HAP-1 (cell line): ENCODE results near the gene SKIL.

ENCODE experiments used
- DNase-seq, 2 experiments: peaks; one replicate each; pipeline ENCODE4 v3.0.0-alpha.2; 2016 to 2020; ENCODE audit warnings: low spot score in 2 of 2
- H3K27me3 ChIP-seq: fragments of 250-450 bp; sonication (Bioruptor Pico); 2 replicates; pipeline ENCODE4 v1.5.1; 2020; ENCODE audit warnings: low read depth, mild to moderate bottlenecking, moderate library complexity
- H3K36me3 ChIP-seq: fragments of 250-450 bp; sonication (Bioruptor Pico); replicated peaks from 2 replicates; pipeline ENCODE4 v1.5.1; 2020; ENCODE audit warnings: mild to moderate bottlenecking
- H3K4me1 ChIP-seq: fragments of 250-450 bp; sonication (Bioruptor Pico); 2 replicates; pipeline ENCODE4 v1.5.1; 2020; ENCODE audit warnings: mild to moderate bottlenecking
- H3K4me3 ChIP-seq: fragments of 250-450 bp; sonication (Bioruptor Pico); 2 replicates; pipeline ENCODE4 v1.5.1; 2020; ENCODE audit warnings: mild to moderate bottlenecking, moderate library complexity
- H3K9me3 ChIP-seq: fragments of 250-450 bp; sonication (Bioruptor Pico); 2 replicates; pipeline ENCODE4 v1.5.1; 2020; ENCODE audit warnings: mild to moderate bottlenecking, moderate library complexity
- in situ Hi-C: fragments of 300-500 bp; cut with MboI; formaldehyde crosslinking; loops from 3 replicates; pipeline ENCODE4 v1.14.3; 2020; ENCODE audit warnings: low sequenced_read_pairs, inconsistent platforms, mixed read lengths

Gene SKIL

DNA sequence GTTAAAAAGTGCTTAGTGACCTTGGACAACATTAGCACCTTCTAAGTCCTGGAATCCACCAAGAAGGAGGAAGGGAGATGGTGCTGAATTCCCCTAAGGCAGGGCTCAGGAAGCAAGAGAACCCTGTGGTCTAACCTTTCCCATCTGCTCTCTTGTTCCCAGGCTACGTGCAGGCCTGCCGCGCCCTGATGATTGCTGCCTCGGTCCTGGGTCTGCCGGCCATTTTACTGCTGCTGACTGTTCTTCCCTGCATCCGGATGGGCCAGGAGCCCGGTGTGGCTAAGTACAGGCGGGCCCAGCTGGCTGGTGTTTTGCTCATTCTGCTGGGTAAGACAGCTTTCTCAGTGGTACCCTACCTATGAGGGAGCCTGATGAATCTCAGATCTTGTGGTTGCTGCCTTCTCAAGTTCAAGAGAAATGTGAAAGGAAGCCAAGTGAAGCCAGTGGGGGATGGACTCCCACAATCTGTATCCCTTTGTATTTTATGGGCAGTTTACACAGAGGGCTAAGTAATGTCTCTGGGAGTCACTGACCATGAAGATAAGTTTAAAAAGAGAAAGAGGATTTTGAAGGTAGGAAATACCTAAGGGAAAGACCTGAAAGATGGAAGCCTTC lies 65.6 kb downstream of the SKIL start:
- no peaks in the 10 kb centered on the region for H3K27me3 ChIP-seq
- in situ Hi-C loops = loop anchor here (25.0 kb wide), 1 partner anchor 264 kb away; no protein-coding TSS in a partner anchor
- no peak for DNase-seq
- H3K4me3 ChIP-seq = no peak overlapping the region
- peaks cover 4% of the 10 kb centered on the region; the same call in 1 of the 2 replicates for H3K4me1 ChIP-seq
- H3K9me3 ChIP-seq = no peaks in the 10 kb centered on the region
- no peaks in the 10 kb centered on the region for H3K36me3 ChIP-seq

DNA sequence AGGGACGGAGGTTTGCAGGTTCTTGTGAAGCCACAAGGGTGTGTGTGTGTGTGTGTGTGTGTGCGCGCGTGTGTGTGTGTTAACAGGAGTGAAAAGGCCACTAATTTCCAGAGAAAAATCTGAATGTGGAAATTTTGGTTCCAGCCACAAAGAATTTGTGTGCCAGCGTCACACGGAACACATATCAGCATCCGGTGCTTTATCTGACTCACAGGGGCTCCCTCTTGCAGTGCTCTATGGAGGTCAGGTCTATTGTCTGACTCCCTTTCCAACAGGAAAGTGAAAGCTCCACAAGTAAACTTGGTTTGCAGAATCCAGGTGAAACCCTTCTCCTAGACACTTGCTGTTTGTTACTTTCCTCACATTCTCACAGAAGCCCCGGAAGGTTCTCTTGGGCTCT lies 67.4 kb downstream of the SKIL start:
- no peaks in the 10 kb centered on the region for H3K36me3 ChIP-seq
- no peaks in the 10 kb centered on the region for H3K27me3 ChIP-seq
- no peak for DNase-seq
- in situ Hi-C loops = loop anchor here (25.0 kb wide), 1 partner anchor 262 kb away; no protein-coding TSS in a partner anchor
- H3K4me3 ChIP-seq = no peak overlapping the region
- no peaks in the 10 kb centered on the region for H3K9me3 ChIP-seq
- 0 out of 2 replicates have a peak, but pooled peaks cover under 1% of the 10 kb centered on the region for H3K4me1 ChIP-seq

DNA sequence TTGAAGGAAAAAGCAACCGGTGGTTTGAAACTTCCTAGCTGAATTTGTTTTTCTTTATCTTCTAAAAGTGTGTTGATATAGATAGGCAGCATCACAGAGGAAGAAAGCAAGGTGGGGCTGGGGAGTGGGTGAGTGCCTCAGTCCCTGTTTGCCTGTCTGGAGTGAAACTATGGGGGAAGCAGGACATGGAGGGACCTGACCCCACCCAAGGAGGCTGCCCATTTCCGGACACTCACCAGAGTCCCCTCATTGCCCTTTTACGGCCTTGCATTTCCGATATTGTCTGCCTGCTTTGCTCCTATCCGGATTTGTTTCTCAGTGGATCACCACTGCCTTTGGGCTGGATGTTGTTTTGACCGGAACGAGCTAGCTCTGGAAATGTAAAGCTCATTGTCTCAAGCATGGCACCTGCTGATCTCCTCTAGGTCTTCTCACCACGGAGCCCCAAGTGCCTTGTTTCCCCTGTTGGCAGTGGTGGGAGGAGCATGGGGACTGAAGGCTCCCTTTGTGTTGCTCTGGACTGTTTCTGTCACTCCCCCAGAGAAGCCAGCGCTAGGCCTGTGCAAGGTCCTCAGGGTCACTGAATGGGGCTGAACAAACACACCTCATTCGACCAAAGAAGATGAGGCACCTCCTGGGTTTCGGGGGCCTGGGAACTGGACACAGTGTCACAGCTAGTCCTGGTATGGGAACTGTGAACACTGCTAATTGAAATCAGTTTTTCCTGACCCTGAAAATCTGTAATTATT lies 68.2 kb downstream of the SKIL start:
- H3K4me1 ChIP-seq = no peaks in the 10 kb centered on the region
- peak in 1 of 2 experiments; percentile 16 for DNase-seq
- H3K27me3 ChIP-seq = no peaks in the 10 kb centered on the region
- H3K36me3 ChIP-seq = no peaks in the 10 kb centered on the region
- in situ Hi-C loops = no loop called here
- H3K4me3 ChIP-seq = no peak overlapping the region
- H3K9me3 ChIP-seq = no peaks in the 10 kb centered on the region

DNA sequence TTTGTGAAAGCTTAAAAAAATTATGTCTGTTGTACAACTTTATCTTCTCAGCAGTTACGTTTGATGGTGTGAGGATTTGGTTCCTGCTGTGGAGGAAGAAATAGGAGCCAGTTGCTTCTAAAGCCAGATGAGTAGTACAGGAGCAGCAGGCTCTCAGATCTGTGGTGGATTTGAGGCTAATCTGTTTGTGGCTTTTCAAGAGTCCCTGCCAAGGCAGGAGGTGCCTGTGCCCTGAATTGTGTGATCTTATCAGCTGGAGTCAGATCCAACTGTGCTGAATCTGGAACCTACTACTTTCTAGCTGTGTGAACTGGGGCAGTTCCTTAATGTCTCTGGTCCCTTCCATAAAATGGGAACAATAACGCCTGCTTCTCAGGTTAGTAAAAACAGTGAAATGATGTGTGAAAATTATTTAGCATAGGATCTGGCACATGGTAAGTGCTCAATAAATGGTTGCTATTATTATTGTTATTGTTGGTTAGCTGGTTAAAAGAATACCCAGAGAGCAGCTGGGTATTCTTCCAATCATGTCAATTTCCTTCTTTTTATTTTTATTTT lies 68.8 kb downstream of the SKIL start:
- no peak overlapping the region for H3K4me3 ChIP-seq

DNA sequence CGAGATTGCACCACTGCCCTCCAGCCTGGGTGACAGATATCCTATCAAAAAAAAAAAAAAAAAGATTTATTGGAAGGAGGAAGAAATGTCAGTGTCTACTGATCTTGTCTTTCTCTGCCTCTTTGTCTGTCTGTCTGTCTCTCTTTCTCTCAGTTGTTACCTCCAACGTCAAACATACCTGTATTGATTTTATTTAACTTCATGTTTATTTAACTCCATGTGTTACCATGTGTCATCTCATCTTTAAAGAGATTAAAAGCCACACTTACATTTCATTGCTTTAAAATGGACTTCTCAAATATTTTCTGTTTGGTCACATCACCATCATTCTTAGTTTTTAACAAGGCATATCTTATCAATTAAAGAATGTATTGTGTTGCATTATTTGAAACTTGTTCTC lies 70.6 kb downstream of the SKIL start:
- Histone ChIP-seq H3K4me1 (no peaks in the 10 kb centered on the region), H3K4me3 (no peak overlapping the region), H3K36me3 (no peaks in the 10 kb centered on the region), H3K9me3 (no peaks in the 10 kb centered on the region), H3K27me3 (no peaks in the 10 kb centered on the region)
- DNase-seq = no peak
- in situ Hi-C loops = no loop called here

More for the DNA sequence above, 68.8 kb downstream of the SKIL start:
- Histone ChIP-seq H3K9me3 (no peaks in the 10 kb centered on the region), H3K36me3 (no peaks in the 10 kb centered on the region), H3K4me1 (no peaks in the 10 kb centered on the region), H3K27me3 (no peaks in the 10 kb centered on the region)
- DNase-seq = no peak
- in situ Hi-C loops = no loop called here

DNA sequence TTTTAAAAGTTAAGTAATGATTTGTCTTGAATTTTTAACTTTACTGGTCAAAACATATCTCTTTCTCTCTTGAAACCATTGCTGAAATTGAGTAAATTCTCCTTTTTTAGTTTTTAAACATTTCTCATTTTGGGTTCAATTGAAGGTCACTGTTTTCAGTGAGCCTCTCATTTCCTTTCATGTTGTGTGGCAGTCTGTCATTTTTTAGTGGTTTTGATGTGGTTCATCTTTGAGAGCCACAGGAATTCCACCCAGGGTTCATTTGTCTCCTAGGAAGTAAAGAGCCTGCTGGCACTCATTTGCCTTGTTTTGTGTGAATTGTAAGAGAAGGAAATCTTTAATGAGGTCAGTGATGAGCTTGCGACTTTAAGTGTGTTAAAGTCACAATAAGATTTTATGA lies 71.5 kb downstream of the SKIL start:
- no peak for DNase-seq
- in situ Hi-C loops = no loop called here

DNA sequence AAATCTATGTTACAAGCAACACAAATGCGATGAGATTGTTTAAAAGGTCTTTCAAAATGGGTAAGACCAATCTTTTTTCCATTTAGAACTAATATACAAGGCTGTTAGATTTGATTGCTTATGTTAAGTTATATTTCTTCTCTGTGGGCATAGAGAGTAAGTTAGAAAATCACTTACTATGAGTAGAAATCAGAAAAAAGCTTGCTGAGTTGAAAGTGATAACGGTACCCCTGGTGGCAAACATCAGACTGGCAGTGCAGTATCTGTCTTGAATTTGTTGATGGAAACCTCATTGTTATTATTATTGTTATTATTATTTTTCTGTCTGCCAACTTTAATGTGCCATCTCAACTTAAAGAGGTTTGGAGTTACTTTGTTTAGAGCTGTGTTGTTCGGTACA lies 73.5 kb downstream of the SKIL start:
- in situ Hi-C loops = no loop called here
- Histone ChIP-seq H3K4me3 (no peak overlapping the region), H3K27me3 (no peaks in the 10 kb centered on the region), H3K9me3 (no peaks in the 10 kb centered on the region), H3K36me3 (no peaks in the 10 kb centered on the region), H3K4me1 (no peaks in the 10 kb centered on the region)
- DNase-seq = no peak

More for the DNA sequence above, 71.5 kb downstream of the SKIL start:
- no peak overlapping the region for H3K4me3 ChIP-seq
- no peaks in the 10 kb centered on the region for H3K4me1 ChIP-seq
- no peaks in the 10 kb centered on the region for H3K27me3 ChIP-seq
- no peaks in the 10 kb centered on the region for H3K36me3 ChIP-seq
- H3K9me3 ChIP-seq = no peaks in the 10 kb centered on the region

DNA sequence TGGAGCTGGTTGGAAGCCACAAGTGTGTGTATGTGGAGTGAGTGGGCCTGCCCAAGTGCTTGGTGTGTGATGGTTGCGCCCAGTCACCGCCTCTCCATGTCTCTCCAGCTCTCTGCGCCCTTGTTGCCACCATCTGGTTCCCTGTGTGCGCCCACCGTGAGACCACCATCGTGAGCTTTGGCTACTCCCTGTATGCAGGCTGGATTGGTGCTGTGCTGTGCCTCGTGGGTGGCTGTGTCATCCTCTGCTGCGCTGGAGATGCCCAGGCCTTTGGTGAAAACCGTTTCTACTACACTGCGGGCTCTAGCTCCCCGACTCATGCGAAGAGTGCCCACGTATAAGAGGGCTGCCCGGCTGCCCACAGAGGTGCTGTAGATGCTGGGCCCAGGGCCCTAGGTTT lies 74.9 kb downstream of the SKIL start:
- no peak for DNase-seq
- Histone ChIP-seq H3K27me3 (no peaks in the 10 kb centered on the region), H3K36me3 (no peaks in the 10 kb centered on the region), H3K4me1 (no peaks in the 10 kb centered on the region), H3K9me3 (no peaks in the 10 kb centered on the region), H3K4me3 (no peak overlapping the region)
- in situ Hi-C loops = no loop called here

DNA sequence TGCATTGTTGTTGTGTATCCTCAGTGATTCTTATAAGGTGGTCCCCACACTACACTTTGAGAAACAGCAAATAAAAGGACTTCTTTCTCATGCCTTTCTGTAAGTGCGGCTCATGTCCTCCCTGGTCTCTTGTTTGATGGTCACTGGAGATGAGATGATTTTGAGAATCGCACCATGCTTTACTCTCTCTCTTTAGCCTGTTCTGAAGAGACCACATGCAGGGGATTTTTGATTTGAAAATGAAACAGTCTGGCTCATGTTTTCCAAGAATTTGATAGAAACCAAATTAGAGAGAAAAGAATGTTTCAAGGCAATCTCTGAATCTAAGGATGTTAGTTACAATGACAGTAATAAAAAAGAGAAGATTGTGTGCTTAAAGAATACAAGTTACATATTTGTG lies 79.2 kb downstream of the SKIL start:
- no peaks in the 10 kb centered on the region for H3K9me3 ChIP-seq
- in situ Hi-C loops = no loop called here
- no peaks in the 10 kb centered on the region for H3K36me3 ChIP-seq
- DNase-seq = no peak
- no peaks in the 10 kb centered on the region for H3K27me3 ChIP-seq
- no peak overlapping the region for H3K4me3 ChIP-seq
- no peaks in the 10 kb centered on the region for H3K4me1 ChIP-seq

DNA sequence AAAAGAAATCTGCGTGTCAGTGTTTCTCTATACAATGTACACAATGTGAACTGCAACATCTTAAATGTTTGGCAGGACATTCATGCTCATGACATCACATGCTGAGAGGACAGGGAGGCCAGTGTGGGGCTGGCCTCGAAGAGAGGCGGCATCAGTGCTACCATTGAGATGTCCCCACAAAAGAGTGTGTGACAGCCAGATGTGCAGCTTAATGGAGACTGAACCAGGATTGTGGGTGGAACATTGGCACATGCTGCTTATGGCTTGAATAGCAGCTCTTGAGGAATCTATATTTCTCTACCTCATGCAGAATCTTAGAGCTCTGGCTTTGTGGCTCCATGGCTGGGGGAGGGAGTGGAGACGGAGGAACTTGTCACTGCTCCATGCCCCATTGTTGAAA lies 79.7 kb downstream of the SKIL start:
- Histone ChIP-seq H3K4me3 (no peak overlapping the region), H3K9me3 (no peaks in the 10 kb centered on the region), H3K4me1 (no peaks in the 10 kb centered on the region), H3K27me3 (no peaks in the 10 kb centered on the region), H3K36me3 (no peaks in the 10 kb centered on the region)
- in situ Hi-C loops = no loop called here
- no peak for DNase-seq

DNA sequence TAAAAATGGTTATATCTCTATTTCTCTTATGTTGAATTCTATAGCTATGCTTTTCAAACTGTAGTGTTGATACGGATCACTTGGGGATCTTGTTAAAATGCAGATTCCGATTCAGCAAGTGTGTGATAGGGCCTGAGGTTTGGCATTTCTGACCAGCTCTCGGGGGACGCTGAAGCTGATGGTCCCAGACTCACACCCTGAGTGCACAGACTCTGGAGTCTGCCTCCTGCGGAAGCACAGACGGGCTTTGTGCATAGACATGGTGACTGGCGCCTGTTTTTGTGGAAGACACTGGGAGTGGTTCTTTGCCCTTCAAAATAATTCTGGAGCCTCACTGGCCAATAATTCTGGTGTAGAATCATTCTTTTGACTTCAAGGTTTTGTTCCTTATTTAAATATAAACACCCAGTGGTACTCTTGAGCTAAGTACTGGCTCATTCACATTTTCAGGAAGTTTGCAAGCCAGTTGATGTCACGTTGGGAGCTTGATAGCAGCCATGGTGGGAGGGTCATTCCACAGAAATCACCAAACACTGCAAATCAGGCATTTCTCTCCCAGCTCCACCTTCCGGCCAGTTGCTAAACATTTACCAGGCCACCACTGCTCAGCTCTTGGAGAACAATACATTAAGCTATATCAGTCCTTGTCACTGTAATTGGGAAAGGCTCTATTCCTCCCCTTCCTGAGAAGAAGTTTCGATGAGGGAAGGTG lies 80.3 kb downstream of the SKIL start:
- Histone ChIP-seq H3K4me3 (no peak overlapping the region), H3K4me1 (no peaks in the 10 kb centered on the region), H3K27me3 (no peaks in the 10 kb centered on the region), H3K36me3 (no peaks in the 10 kb centered on the region), H3K9me3 (no peaks in the 10 kb centered on the region)
- in situ Hi-C loops = no loop called here
- DNase-seq = no peak

DNA sequence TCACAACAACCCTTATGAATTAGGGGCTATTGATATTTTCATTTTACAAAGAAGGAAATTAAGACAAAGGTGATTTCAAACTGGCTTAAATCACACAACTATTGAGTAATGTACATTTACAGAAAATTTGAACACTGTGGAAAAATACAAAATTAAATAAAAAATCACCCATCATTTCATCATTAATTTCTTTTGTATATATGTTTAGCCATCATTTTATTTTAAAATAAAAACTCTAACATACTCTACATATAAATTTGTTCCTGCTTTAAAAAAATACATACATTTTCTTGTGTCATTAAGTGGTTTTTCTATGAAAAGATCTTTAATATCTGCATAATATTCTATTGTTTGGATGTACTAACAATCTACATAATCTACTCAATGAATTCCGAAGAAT lies 81.3 kb downstream of the SKIL start:
- in situ Hi-C loops = no loop called here

DNA sequence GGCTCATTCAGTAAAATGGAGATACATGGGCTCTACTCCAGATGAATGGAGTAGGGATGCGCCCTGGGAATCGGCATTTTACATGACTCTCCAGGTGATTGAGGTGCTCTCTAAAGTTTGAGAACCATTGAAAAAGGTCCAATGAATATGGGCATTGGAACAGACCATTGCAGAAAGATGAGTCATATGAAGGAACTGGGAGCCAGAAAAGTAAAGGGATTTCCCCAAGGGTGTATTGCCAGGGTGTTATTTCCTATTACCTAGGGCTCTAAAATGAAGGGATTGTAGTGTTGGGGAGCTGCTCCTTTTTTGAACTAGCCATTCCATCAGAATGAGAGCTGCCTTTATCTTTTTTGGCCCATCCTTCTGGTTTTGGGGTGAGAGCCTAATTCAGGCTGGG lies 82.8 kb downstream of the SKIL start:
- no peaks in the 10 kb centered on the region for H3K36me3 ChIP-seq
- no peaks in the 10 kb centered on the region for H3K27me3 ChIP-seq
- no peaks in the 10 kb centered on the region for H3K9me3 ChIP-seq
- H3K4me1 ChIP-seq = no peaks in the 10 kb centered on the region
- no peak overlapping the region for H3K4me3 ChIP-seq
- in situ Hi-C loops = no loop called here
- DNase-seq = no peak

More for the DNA sequence above, 81.3 kb downstream of the SKIL start:
- Histone ChIP-seq H3K36me3 (no peaks in the 10 kb centered on the region), H3K4me3 (no peak overlapping the region), H3K4me1 (no peaks in the 10 kb centered on the region), H3K27me3 (no peaks in the 10 kb centered on the region), H3K9me3 (no peaks in the 10 kb centered on the region)
- DNase-seq = no peak

DNA sequence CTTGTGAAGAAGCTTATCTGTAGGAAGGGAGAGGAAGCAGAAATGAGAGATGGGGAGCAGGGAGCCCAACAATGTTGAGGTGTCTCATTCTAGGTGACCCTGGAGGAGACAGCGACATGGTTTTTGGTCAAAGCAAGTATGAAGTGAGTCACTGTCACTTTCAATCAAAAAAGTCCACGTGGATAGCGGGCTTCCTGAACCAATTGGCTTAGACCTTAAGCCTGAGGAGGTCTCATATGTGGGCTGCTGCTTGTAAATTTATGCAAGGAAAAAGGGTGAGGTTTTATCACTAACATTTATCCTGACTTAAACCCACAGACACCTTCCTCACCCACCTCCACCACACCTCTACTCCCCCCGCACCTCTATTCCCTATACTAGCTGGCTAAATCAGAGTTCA lies 83.9 kb downstream of the SKIL start:
- in situ Hi-C loops = no loop called here

More for the DNA sequence above, 83.9 kb downstream of the SKIL start:
- H3K27me3 ChIP-seq = no peaks in the 10 kb centered on the region
- DNase-seq = no peak
- H3K36me3 ChIP-seq = no peaks in the 10 kb centered on the region
- no peaks in the 10 kb centered on the region for H3K9me3 ChIP-seq
- H3K4me3 ChIP-seq = no peak overlapping the region
- no peaks in the 10 kb centered on the region for H3K4me1 ChIP-seq
